Astrocyte (in vitro differentiated cells and primary cell): ENCODE data around the gene TRIM16.
"Not testable (repeated sequence)": the region's sequence is repeated elsewhere in the genome, so short reads cannot be mapped to it uniquely, and the experiment has no call there.

Source experiments
- EZH2 ChIP-seq: IDR thresholded peaks from 2 replicates; pipeline ENCODE4 v1.6.1; 2012; ENCODE audit warnings: mild to moderate bottlenecking, low read length, inconsistent platforms; ENCODE audit not compliant: insufficient read depth
- TF ChIP-seq, protein P1 (sequence below): IDR thresholded peaks from 2 replicates; pipeline ENCODE4 v1.5.1; 2011; ENCODE audit warnings: low read depth, mild to moderate bottlenecking, inconsistent platforms, low read length, moderate library complexity; ENCODE audit not compliant: insufficient read depth

DNA sequence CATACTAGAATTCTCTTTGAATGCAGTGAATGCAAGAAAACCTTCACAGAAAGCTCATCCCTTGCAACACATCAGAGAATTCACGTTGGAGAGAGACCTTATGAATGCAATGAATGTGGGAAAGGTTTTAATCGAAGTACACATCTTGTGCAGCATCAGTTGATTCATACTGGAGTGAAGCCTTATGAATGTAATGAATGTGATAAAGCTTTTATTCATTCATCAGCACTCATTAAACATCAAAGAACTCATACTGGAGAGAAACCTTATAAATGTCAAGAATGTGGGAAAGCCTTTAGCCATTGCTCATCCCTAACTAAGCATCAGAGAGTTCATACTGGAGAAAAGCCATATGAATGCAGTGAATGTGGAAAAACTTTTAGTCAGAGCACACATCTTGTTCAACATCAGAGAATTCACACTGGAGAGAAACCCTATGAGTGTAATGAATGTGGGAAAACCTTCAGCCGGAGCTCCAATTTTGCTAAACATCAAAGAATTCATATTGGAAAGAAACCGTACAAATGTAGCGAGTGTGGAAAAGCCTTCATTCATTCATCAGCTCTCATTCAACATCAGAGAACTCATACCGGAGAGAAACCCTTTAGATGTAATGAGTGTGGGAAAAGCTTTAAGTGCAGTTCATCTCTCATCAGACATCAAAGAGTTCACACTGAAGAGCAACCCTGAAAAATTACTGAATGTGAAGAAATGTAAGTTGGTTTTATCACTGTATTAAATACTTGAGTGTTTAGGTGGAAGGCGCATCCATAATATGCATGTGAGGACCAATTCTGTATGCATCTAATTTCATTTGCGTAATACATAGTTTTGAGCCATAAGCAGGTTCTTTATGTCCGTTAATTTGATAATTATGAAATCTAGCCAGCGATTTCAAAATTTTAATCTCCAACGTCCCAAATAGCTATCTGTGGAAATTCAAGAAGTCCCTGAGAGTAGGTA lies 32.8 kb upstream of the TRIM16 start:
- TF ChIP-seq, protein P1, sequence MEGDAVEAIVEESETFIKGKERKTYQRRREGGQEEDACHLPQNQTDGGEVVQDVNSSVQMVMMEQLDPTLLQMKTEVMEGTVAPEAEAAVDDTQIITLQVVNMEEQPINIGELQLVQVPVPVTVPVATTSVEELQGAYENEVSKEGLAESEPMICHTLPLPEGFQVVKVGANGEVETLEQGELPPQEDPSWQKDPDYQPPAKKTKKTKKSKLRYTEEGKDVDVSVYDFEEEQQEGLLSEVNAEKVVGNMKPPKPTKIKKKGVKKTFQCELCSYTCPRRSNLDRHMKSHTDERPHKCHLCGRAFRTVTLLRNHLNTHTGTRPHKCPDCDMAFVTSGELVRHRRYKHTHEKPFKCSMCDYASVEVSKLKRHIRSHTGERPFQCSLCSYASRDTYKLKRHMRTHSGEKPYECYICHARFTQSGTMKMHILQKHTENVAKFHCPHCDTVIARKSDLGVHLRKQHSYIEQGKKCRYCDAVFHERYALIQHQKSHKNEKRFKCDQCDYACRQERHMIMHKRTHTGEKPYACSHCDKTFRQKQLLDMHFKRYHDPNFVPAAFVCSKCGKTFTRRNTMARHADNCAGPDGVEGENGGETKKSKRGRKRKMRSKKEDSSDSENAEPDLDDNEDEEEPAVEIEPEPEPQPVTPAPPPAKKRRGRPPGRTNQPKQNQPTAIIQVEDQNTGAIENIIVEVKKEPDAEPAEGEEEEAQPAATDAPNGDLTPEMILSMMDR = not testable (repeated sequence)
- TF ChIP-seq EZH2 = not testable (repeated sequence)
